Measurements from ENCODE around the gene DPH3. TPM values are rescaled to one million over a fixed set of nuclear protein-coding genes. Genes with fewer than 3 reads are reported as not detected.

DPH3 gene
- total and polyA plus RNA-seq, 10 of the 15 experiments (the other 5 are each of a cell fraction or from before 2014, with no cell fraction given), result 10.8 to 71.8 (median 23.4) TPM

- ChIA-PET POLR2A (interaction anchor here (0.7 kb wide), 1 partner anchor 250 kb away, joined by 8 read pairs; no protein-coding TSS in a partner anchor), CTCF (interaction anchor here (0.6 to 9.7 kb wide), 15 partner anchors 8 to 330 kb away, joined by 3 to 93 read pairs (median 12); no protein-coding TSS in a partner anchor), SMC1A (ENCODE audit: uncharacterized antibody, unreplicated experiment) (interaction anchor here (1.0 to 6.4 kb wide), 7 partner anchors 13 to 284 kb away, joined by 3 to 63 read pairs (median 16); no protein-coding TSS in a partner anchor), RAD21 (ENCODE audit: unreplicated experiment) (interaction anchor here (0.6 to 2.1 kb wide), 3 partner anchors 131 to 284 kb away, joined by 4 to 5 read pairs (median 5); no protein-coding TSS in a partner anchor)
- no peak overlapping the region for H3K4me3 ChIP-seq
- no peak for DNase-seq (ENCODE audit: low read depth, low spot score)
- no peak overlapping the region for H3K9ac ChIP-seq (ENCODE audit: control insufficient read depth, insufficient read depth, low read length)
- no peaks in the 10 kb centered on the region for H3K27me3 ChIP-seq (replicated peaks in 1 of 2; ENCODE audit: control insufficient read depth in 2 of 2, insufficient read depth in 2 of 2, low read length in 1 of 2)
- TF ChIP-seq HDAC6 (IDR thresholded peaks at IDR 0.05; ENCODE audit: unreplicated experiment) (no peak), POU2F2 (IDR thresholded peaks at IDR 0.05; ENCODE audit: borderline replicate concordance, low read depth, low read length) (no peak), WRNIP1 (IDR thresholded peaks at IDR 0.05; ENCODE audit: borderline replicate concordance, low read depth, low read length) (no peak), IRF3 (IDR thresholded peaks at IDR 0.05) (no peak), ZNF274 (IDR thresholded peaks at IDR 0.05; ENCODE audit: insufficient read depth, insufficient read length) (no peak), RELB (IDR thresholded peaks at IDR 0.05; ENCODE audit: low read depth) (no peak), STAT1 (conservative IDR thresholded peaks at IDR 0.05) (no peak), IKZF1 (conservative IDR thresholded peaks at IDR 0.05) (no peak), SPI1 (IDR thresholded peaks at IDR 0.05; ENCODE audit: borderline replicate concordance, insufficient read depth, low read depth, low read length) (no peak), ASH2L (IDR thresholded peaks at IDR 0.05; ENCODE audit: borderline replicate concordance, low read depth) (no peak), CHD1 (IDR thresholded peaks at IDR 0.05; ENCODE audit: low read depth, low read length) (no peak), RFX5 (IDR thresholded peaks at IDR 0.05; ENCODE audit: low read depth, low read length) (no peak), NR2C2 (IDR thresholded peaks at IDR 0.05; ENCODE audit: borderline replicate concordance, control insufficient read depth, insufficient read length, low read depth) (no peak), TCF7 (IDR thresholded peaks at IDR 0.05; ENCODE audit: borderline replicate concordance) (no peak), TBL1XR1 (IDR thresholded peaks at IDR 0.05; ENCODE audit: low read depth, low read length) (no peak), NKRF (conservative IDR thresholded peaks at IDR 0.05) (no peak), EP300 (IDR thresholded peaks at IDR 0.05; ENCODE audit: borderline replicate concordance in 1 of 2, control insufficient read depth in 1 of 2, low read depth in 2 of 2, low read length in 2 of 2) (no peak), PML (IDR thresholded peaks at IDR 0.05; ENCODE audit: low read length) (no peak), GABPA (IDR thresholded peaks at IDR 0.05; ENCODE audit: low read depth) (no peak), ATF7 (IDR thresholded peaks at IDR 0.05; ENCODE audit: low read depth) (no peak)
- H3K27ac ChIP-seq (ENCODE audit: control insufficient read depth, insufficient read depth), result no peak overlapping the region
- no peak for FAIRE-seq
- peak overlapping the region; percentile 12 for H3K4me2 ChIP-seq (ENCODE audit: control insufficient read depth, insufficient read depth)
- no peaks in the 10 kb centered on the region for H3K9me3 ChIP-seq (replicated peaks; ENCODE audit: control insufficient read depth, insufficient read depth, low read length)
- in situ Hi-C loops (cut with MboI) (no loop called here), intact Hi-C loops (cut with micrococcal nuclease; ENCODE audit: unreplicated experiment) (loop anchor here (10.0 kb wide), 1 partner anchor 968 kb away; no protein-coding TSS in a partner anchor)
- 93% methylated on average over 3 of the region's 3 CpGs for WGBS (ENCODE audit: insufficient coverage, insufficient replicate concordance, low lambda C conversion rate, missing lambda C conversion rate)
- no peaks in the 10 kb centered on the region for H4K20me1 ChIP-seq (ENCODE audit: control insufficient read depth, insufficient read depth)
- no peak for ATAC-seq
- peaks cover 3% of the 10 kb centered on the region for H3K4me1 ChIP-seq (ENCODE audit: control insufficient read depth, insufficient read depth, low read length)
- H3K79me2 ChIP-seq (ENCODE audit: control insufficient read depth, insufficient read depth, low read length), result peaks cover 47% of the 10 kb centered on the region
- H3K36me3 ChIP-seq (ENCODE audit: control insufficient read depth in 2 of 2, insufficient read depth in 2 of 2, low read length in 1 of 2), result peaks cover 2 to 4% of the 10 kb centered on the region in 2 experiments
- BruUV-seq (replicated peaks), result no TSS peak
- no peak overlapping the region for H2AFZ ChIP-seq (ENCODE audit: control insufficient read depth, low read depth, low read length)
Measured at GRCh38 chr3:16266714-16267113, 2.0 kb upstream of the DPH3 start.

All from GM12878 (cell line).